ENCODE data around the gene DNAJC2.
"Not testable (repeated sequence)": the region's sequence is repeated elsewhere in the genome, so short reads cannot be mapped to it uniquely, and the experiment has no call there.

- TF ChIP-seq, protein P1, sequence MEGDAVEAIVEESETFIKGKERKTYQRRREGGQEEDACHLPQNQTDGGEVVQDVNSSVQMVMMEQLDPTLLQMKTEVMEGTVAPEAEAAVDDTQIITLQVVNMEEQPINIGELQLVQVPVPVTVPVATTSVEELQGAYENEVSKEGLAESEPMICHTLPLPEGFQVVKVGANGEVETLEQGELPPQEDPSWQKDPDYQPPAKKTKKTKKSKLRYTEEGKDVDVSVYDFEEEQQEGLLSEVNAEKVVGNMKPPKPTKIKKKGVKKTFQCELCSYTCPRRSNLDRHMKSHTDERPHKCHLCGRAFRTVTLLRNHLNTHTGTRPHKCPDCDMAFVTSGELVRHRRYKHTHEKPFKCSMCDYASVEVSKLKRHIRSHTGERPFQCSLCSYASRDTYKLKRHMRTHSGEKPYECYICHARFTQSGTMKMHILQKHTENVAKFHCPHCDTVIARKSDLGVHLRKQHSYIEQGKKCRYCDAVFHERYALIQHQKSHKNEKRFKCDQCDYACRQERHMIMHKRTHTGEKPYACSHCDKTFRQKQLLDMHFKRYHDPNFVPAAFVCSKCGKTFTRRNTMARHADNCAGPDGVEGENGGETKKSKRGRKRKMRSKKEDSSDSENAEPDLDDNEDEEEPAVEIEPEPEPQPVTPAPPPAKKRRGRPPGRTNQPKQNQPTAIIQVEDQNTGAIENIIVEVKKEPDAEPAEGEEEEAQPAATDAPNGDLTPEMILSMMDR (IDR thresholded peaks at IDR 0.05), result not testable (repeated sequence)
- not testable (repeated sequence) for TF ChIP-seq POLR2A (IDR thresholded peaks at IDR 0.05)
These were observed 69.7 kb downstream of the DNAJC2 start for GRCh38 chr7:103274867-103275266.

Measured in tibial nerve (tissue), 3 donors.